Left lung (tissue), 10 donors: ENCODE data around the gene GRIK3. TPM values are rescaled to one million over a fixed set of nuclear protein-coding genes. Genes with fewer than 3 reads are reported as not detected.

Experiments used
- ATAC-seq: fragments of 200-7000 bp; cut with Tn5 transposase; one replicate; pipeline ENCODE4 v1.9.1; 2020; ENCODE audit warnings: moderate library complexity
- DNase-seq, 4 donors: peaks; one replicate each; pipeline ENCODE4 v3.0.0-alpha.2; 2013 to 2020
- H3K27ac ChIP-seq, 2 donors: fragments of 200-600 bp; sonication (generic) in 1 of 2; one replicate each; pipeline versions ENCODE4 v1.5.0 to v1.8.0; 2020 to 2021
- H3K27me3 ChIP-seq, 2 donors: fragments of 200-600 bp; sonication (generic) in 1 of 2; one replicate each; pipeline versions ENCODE4 v1.5.0 to v1.8.0; 2020 to 2021
- H3K36me3 ChIP-seq, 2 donors: fragments of 200-600 bp; sonication (generic) in 1 of 2; one replicate each; pipeline versions ENCODE4 v1.5.0 to v1.8.0; 2020 to 2021
- H3K4me1 ChIP-seq, 2 donors: fragments of 200-600 bp; one replicate each; pipeline ENCODE4 v1.8.0; 2021
- H3K4me3 ChIP-seq, 2 donors: fragments of 200-600 bp; sonication (generic) in 1 of 2; one replicate each; pipeline versions ENCODE4 v1.5.0 to v1.8.0; 2020 to 2021; ENCODE audit warnings: mild to moderate bottlenecking in 1 of 2
- H3K9me3 ChIP-seq, 2 donors: fragments of 200-600 bp; sonication (generic) in 1 of 2; one replicate each; pipeline versions ENCODE4 v1.5.0 to v1.8.0; 2020 to 2021
- CTCF ChIP-seq, 2 donors: fragments of 200-600 bp; sonication (generic) in 1 of 2; IDR thresholded peaks; one replicate each; pipeline versions ENCODE4 v1.5.0 to v1.8.0; 2021; ENCODE audit warnings: antibody characterized with exemption in 2 of 2
- intact Hi-C, 2 donors: fragments of 100-400 bp; cut with DNase I; formaldehyde crosslinking; loops; one replicate each; pipeline versions ENCODE4 v1.11.2 to v1.14.2; 2022
- polyA plus RNA-seq, 6 donors: library from polyadenylated mRNA; unstranded; fragments of 120-200 nt; gene quantifications; one replicate each; pipeline ENCODE4 v1.2.1, GENCODE V29; 2013; ENCODE audit not compliant: insufficient read length in 6 of 6
- total RNA-seq, 2 donors: library from RNA; stranded (reverse); fragmentation: NEBNext Ultra II Directional; extraction: Animal tissue kit (Norgen Biotek cat#: 25700); gene quantifications; one replicate each; pipeline ENCODE4 v1.2.1, GENCODE V29; 2021
- donor health status: DM: no; HTN: yes; CAD: no.
- donor health status: DM: no; HTN: no; CAD: no.

GRIK3 gene
- total and polyA plus RNA-seq, 8 donors = 0.18 to 1.2 (median 0.48) TPM; not detected in 1

- no peak for DNase-seq
- H3K27me3 ChIP-seq = peaks cover 0 to 34% of the 10 kb centered on the region in 2 donors
- TF ChIP-seq CTCF (IDR thresholded peaks at IDR 0.05) = no peak
- no peak overlapping the region for H3K4me3 ChIP-seq
- intact Hi-C loops = no loop called here
- no peaks in the 10 kb centered on the region for H3K9me3 ChIP-seq
- no peaks in the 10 kb centered on the region for H3K36me3 ChIP-seq
- no peaks in the 10 kb centered on the region for H3K4me1 ChIP-seq
- ATAC-seq = no peak
- no peak overlapping the region for H3K27ac ChIP-seq
These were observed 15.8 kb downstream of the GRIK3 start for GRCh38 chr1:37018510-37018909.

- TF ChIP-seq CTCF (IDR thresholded peaks at IDR 0.05) = no peak
These were observed 16.6 kb downstream of the GRIK3 start for GRCh38 chr1:37017720-37018119.

GRCh38 chr1:37016121-37016520 is 18.2 kb downstream of the GRIK3 start:
- ATAC-seq (no peak), DNase-seq (no peak)
- Histone ChIP-seq H3K4me3 (no peak overlapping the region), H3K36me3 (no peaks in the 10 kb centered on the region), H3K4me1 (no peaks in the 10 kb centered on the region), H3K27ac (no peak overlapping the region), H3K27me3 (peaks cover 0 to 30% of the 10 kb centered on the region in 2 donors), H3K9me3 (no peaks in the 10 kb centered on the region)
- intact Hi-C loops = no loop called here
- TF ChIP-seq CTCF (IDR thresholded peaks at IDR 0.05) = no peak

More at GRCh38 chr1:37017720-37018119, 16.6 kb downstream of the GRIK3 start:
- Histone ChIP-seq H3K9me3 (no peaks in the 10 kb centered on the region), H3K4me1 (no peaks in the 10 kb centered on the region), H3K27ac (no peak overlapping the region), H3K4me3 (no peak overlapping the region), H3K27me3 (peaks cover 0 to 30% of the 10 kb centered on the region in 2 donors), H3K36me3 (no peaks in the 10 kb centered on the region)
- no peak for ATAC-seq
- intact Hi-C loops = no loop called here
- no peak for DNase-seq

- intact Hi-C loops = no loop called here
- Histone ChIP-seq H3K9me3 (no peaks in the 10 kb centered on the region), H3K36me3 (no peaks in the 10 kb centered on the region), H3K4me3 (no peak overlapping the region), H3K27ac (no peak overlapping the region), H3K27me3 (peaks cover 0 to 28% of the 10 kb centered on the region in 2 donors), H3K4me1 (no peaks in the 10 kb centered on the region)
- DNase-seq (no peak), ATAC-seq (no peak)
- no peak for TF ChIP-seq CTCF (IDR thresholded peaks at IDR 0.05)
These were observed 18.6 kb downstream of the GRIK3 start for GRCh38 chr1:37015713-37016112.

- no peaks in the 10 kb centered on the region for H3K4me1 ChIP-seq
- DNase-seq = peak in 2 of 4 donors; percentile 70 to 80
These were observed 22.1 kb downstream of the GRIK3 start for GRCh38 chr1:37012226-37012625.

More at GRCh38 chr1:37012226-37012625, 22.1 kb downstream of the GRIK3 start:
- no peak for TF ChIP-seq CTCF (IDR thresholded peaks at IDR 0.05)
- Histone ChIP-seq H3K27me3 (peaks cover 0 to 5% of the 10 kb centered on the region in 2 donors), H3K36me3 (no peaks in the 10 kb centered on the region), H3K9me3 (no peaks in the 10 kb centered on the region), H3K27ac (no peak overlapping the region), H3K4me3 (no peak overlapping the region)
- intact Hi-C loops = no loop called here
- no peak for ATAC-seq
